ENCODE measurements around the gene LAMB1. TPM values are rescaled to one million over a fixed set of nuclear protein-coding genes. Genes with fewer than 3 reads are reported as not detected.
A peak's percentile ranks its signal among the peaks of the same experiment; 100 is the strongest.

LAMB1 gene
- total RNA-seq, 4 donors from 2014 or later = 87.9 to 322 (median 200) TPM

DNA sequence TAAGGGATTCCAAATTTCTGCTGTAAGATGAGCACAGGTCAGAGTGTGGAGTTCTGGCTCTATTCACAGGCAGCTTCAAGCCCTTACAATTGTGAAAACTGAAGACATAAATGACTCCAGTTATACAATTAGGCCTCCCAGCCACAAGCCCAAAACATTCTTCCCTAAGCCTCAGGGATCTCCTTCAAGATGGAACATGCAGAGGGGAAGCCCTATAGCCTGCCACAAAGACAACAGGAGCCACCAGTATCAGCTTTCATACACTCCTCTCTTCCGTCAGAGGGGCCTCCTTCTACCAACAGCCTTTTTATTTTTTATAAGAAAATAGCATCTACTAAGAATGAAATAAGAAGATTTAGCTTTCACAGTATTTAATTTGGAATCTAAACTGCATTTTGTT lies 65.4 kb downstream of the LAMB1 start:
- H3K27me3 ChIP-seq = no peaks in the 10 kb centered on the region
- H3K36me3 ChIP-seq = no peaks in the 10 kb centered on the region
- TF ChIP-seq, protein P1, sequence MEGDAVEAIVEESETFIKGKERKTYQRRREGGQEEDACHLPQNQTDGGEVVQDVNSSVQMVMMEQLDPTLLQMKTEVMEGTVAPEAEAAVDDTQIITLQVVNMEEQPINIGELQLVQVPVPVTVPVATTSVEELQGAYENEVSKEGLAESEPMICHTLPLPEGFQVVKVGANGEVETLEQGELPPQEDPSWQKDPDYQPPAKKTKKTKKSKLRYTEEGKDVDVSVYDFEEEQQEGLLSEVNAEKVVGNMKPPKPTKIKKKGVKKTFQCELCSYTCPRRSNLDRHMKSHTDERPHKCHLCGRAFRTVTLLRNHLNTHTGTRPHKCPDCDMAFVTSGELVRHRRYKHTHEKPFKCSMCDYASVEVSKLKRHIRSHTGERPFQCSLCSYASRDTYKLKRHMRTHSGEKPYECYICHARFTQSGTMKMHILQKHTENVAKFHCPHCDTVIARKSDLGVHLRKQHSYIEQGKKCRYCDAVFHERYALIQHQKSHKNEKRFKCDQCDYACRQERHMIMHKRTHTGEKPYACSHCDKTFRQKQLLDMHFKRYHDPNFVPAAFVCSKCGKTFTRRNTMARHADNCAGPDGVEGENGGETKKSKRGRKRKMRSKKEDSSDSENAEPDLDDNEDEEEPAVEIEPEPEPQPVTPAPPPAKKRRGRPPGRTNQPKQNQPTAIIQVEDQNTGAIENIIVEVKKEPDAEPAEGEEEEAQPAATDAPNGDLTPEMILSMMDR (IDR thresholded peaks at IDR 0.05) = no peak
- TF ChIP-seq POLR2A (IDR thresholded peaks at IDR 0.05) = no peak
- intact Hi-C loops (cut with DNase I; ENCODE audit: low total_unique reads) = no loop called here
- peaks cover 6 to 24% of the 10 kb centered on the region in 2 donors for H3K4me1 ChIP-seq
- no peak overlapping the region for H3K4me3 ChIP-seq
- peak overlapping the region; percentile 90 to 91 for H3K27ac ChIP-seq
- H3K9me3 ChIP-seq = no peaks in the 10 kb centered on the region
- DNase-seq = no peak

DNA sequence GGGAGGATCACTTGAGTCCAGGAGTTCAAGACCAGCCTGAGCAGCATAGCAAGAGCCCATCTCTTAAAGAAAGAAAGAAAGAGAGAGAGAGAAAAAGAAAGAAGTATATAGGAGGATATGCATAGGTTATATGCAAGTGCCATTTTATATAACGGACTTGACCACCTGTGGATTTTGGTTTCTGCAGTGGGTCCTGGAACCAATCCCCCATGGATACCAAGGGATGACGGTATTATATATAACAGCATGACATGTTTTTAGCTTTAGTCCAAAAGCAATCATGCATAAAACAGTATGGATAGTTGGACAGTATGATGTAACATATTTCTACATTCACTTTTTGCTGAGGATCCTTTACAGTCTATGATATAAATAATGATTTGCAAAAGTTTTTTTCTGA lies 66.6 kb downstream of the LAMB1 start:
- intact Hi-C loops (cut with DNase I; ENCODE audit: low total_unique reads) = no loop called here
- no peak for TF ChIP-seq POLR2A (IDR thresholded peaks at IDR 0.05)
- TF ChIP-seq, protein P1 (IDR thresholded peaks at IDR 0.05) = no peak
- H3K27me3 ChIP-seq = no peaks in the 10 kb centered on the region
- H3K36me3 ChIP-seq = no peaks in the 10 kb centered on the region
- no peak for DNase-seq
- no peak overlapping the region for H3K4me3 ChIP-seq
- peaks cover 10 to 27% of the 10 kb centered on the region in 2 donors for H3K4me1 ChIP-seq
- H3K27ac ChIP-seq = no peak overlapping the region
- H3K9me3 ChIP-seq = no peaks in the 10 kb centered on the region

DNA sequence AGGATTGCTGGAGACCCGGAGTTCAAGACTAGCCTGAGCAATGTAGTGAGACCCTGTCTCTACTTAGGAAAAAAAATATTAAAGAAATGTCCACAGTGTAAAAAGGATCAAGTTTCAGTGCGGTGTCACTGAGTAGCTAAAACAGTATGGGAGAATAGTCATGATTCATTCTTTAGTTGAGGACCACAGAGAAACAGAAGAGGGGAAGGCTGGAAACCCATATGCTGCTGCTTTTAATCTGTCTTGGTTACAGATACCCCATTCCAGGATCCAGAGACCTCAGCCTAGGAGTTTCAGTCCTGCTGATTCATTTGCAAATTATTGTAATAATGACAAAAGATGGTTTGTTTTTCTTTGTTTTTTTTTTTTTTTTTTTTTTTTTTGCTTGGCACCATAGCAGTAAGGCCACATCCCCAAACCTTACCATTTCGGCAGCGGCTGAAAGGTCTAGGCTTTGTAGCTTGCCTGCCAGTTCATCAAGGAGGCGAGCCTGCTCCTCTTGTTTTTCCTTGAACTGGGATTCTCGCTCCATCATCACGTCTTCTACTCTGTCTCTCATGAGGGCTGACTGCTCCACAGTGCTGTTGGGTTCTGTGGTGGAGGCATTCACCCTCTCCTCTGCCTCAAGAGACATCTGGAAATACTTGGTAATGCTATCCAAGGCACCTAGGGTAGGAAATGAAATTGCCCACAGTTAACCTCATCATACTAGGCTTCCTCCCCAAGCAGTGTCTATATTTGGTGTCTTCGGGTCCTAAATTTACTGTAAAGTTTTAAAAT lies 67.8 kb downstream of the LAMB1 start:
- peaks cover 10 to 27% of the 10 kb centered on the region in 2 donors for H3K4me1 ChIP-seq
- no peaks in the 10 kb centered on the region for H3K36me3 ChIP-seq
- intact Hi-C loops (cut with DNase I; ENCODE audit: low total_unique reads) = no loop called here
- no peak for DNase-seq
- no peak for TF ChIP-seq POLR2A (IDR thresholded peaks at IDR 0.05)
- TF ChIP-seq, protein P1 (IDR thresholded peaks at IDR 0.05) = no peak
- no peaks in the 10 kb centered on the region for H3K27me3 ChIP-seq
- no peak overlapping the region for H3K4me3 ChIP-seq
- H3K27ac ChIP-seq = peak overlapping the region; percentile 75 to 79
- no peaks in the 10 kb centered on the region for H3K9me3 ChIP-seq

DNA sequence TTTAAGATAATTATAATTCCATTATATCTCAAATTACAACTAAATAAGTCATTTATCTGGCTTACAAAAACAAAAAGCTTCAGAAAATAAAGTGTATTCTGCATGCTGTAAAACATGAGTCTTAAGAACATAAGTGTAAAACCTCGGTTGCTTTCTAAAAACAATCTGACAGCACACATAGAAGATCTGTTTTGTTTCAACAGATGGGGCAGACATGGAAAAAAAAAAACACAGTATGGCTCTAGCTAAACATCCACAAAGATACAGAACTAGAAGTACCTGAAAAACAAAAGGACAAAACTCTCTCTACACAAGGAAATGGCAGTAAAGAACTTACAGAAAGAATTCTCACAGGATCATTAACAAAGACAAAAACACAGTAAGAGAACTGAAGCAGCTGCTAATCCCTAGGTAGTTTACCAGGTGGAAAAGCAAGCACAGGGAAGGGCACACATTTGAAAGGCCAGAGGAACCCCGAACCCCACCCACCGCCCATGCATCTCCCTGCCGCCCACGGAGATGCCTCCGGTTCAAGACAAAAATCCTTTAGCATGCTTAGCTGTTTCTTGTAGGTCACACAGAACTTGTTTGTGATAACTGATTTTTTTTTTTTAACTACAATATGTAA lies 69.5 kb downstream of the LAMB1 start:
- Histone ChIP-seq H3K27me3 (no peaks in the 10 kb centered on the region), H3K27ac (peak overlapping the region; percentile 75 to 79), H3K36me3 (no peaks in the 10 kb centered on the region), H3K4me3 (no peak overlapping the region), H3K9me3 (no peaks in the 10 kb centered on the region), H3K4me1 (peaks cover 6 to 27% of the 10 kb centered on the region in 2 donors)
- TF ChIP-seq, protein P1 (IDR thresholded peaks at IDR 0.05) = no peak
- no peak for TF ChIP-seq POLR2A (IDR thresholded peaks at IDR 0.05)
- no peak for DNase-seq
- intact Hi-C loops (cut with DNase I; ENCODE audit: low total_unique reads) = no loop called here

DNA sequence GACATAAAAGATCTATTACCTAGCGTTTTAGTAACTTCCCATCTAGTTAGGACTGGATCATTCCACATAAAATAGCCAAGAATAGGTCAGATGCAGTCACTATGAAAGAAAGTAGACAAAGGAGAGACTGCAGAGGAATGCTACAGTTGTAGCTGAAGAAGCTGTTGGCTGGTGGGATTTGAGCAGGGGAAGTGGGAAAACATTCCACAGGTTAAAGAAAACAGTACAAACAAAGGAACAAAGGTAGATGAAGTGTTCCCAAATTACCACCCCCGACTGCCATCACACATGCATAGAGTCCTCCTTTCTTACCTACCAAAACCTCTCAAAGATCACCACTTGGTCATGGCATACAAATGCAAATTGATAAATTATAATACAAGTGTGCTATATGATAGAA lies 70.2 kb downstream of the LAMB1 start:
- peak overlapping the region; percentile 75 to 79 for H3K27ac ChIP-seq
- no peaks in the 10 kb centered on the region for H3K36me3 ChIP-seq
- H3K9me3 ChIP-seq = no peaks in the 10 kb centered on the region
- TF ChIP-seq POLR2A (IDR thresholded peaks at IDR 0.05) = no peak
- TF ChIP-seq, protein P1 (IDR thresholded peaks at IDR 0.05) = no peak
- H3K4me3 ChIP-seq = no peak overlapping the region
- H3K4me1 ChIP-seq = peaks cover 5 to 21% of the 10 kb centered on the region in 2 donors
- DNase-seq = no peak
- intact Hi-C loops (cut with DNase I; ENCODE audit: low total_unique reads) = no loop called here
- H3K27me3 ChIP-seq = no peaks in the 10 kb centered on the region
